SK-N-SH treated with all-trans-retinoic acid at 6 μM for 48 hours (cell line): ENCODE data around the gene UBAP1.

Experiments used
- ATAC-seq: fragments of 200-7000 bp; cut with Tn5 transposase; 3 replicates; pipeline ENCODE4 v1.9.1; 2020; ENCODE audit warnings: mild to moderate bottlenecking, moderate library complexity
- ARNTL ChIP-seq: fragments of 450-650 bp; formaldehyde crosslinking; IDR thresholded peaks from 2 replicates; pipeline ENCODE4 v1.5.0; 2020; ENCODE audit warnings: low read depth, mild to moderate bottlenecking, moderate library complexity, borderline replicate concordance
- CSDC2 ChIP-seq: fragments of 250-450 bp; sonication (Bioruptor Pico); IDR thresholded peaks from 2 replicates; pipeline ENCODE4 v1.5.0; 2020; ENCODE audit warnings: mild to moderate bottlenecking, moderate library complexity
- CSRNP3 ChIP-seq: fragments of 250-450 bp; sonication (Bioruptor Pico); IDR thresholded peaks from 2 replicates; pipeline ENCODE4 v1.5.1; 2021; ENCODE audit warnings: mild to moderate bottlenecking, moderate library complexity
- ESRRG ChIP-seq: fragments of 250-450 bp; sonication (Bioruptor Pico); IDR thresholded peaks from 2 replicates; pipeline ENCODE4 v1.6.1; 2021; ENCODE audit warnings: mild to moderate bottlenecking
- GLIS3 ChIP-seq: fragments of 250-450 bp; sonication (Bioruptor Pico); IDR thresholded peaks from 2 replicates; pipeline ENCODE4 v1.5.0; 2020; ENCODE audit warnings: mild to moderate bottlenecking, moderate library complexity
- ISL1 ChIP-seq: fragments of 250-450 bp; sonication (Bioruptor Pico); IDR thresholded peaks from 2 replicates; pipeline ENCODE4 v2.1.2; 2022; ENCODE audit warnings: mild to moderate bottlenecking, moderate library complexity
- OSR1 ChIP-seq: fragments of 250-450 bp; sonication (Bioruptor Pico); IDR thresholded peaks from 2 replicates; pipeline ENCODE4 v1.8.0; 2022; ENCODE audit warnings: moderate library complexity, mild to moderate bottlenecking, inconsistent platforms
- PATZ1 ChIP-seq: fragments of 250-450 bp; sonication (Bioruptor Pico); IDR thresholded peaks from 2 replicates; pipeline ENCODE4 v1.8.0; 2020; ENCODE audit warnings: mild to moderate bottlenecking, moderate library complexity, borderline replicate concordance
- POU6F1 ChIP-seq: fragments of 250-450 bp; sonication (Bioruptor Pico); IDR thresholded peaks from 2 replicates; pipeline ENCODE4 v1.8.0; 2021; ENCODE audit warnings: low read depth, mild to moderate bottlenecking, moderate library complexity, borderline replicate concordance
- PPARA ChIP-seq: fragments of 250-450 bp; sonication (Bioruptor Pico); IDR thresholded peaks from 2 replicates; pipeline ENCODE4 v1.5.0; 2020; ENCODE audit warnings: mild to moderate bottlenecking, borderline replicate concordance
- TCF4 ChIP-seq: fragments of 250-450 bp; sonication (Bioruptor Pico); IDR thresholded peaks from 2 replicates; pipeline ENCODE4 v1.8.0; 2021; ENCODE audit warnings: mild to moderate bottlenecking, moderate library complexity, borderline replicate concordance
- ZC3H10 ChIP-seq: fragments of 250-450 bp; sonication (Bioruptor Pico); IDR thresholded peaks from 2 replicates; pipeline ENCODE4 v1.5.1; 2021; ENCODE audit warnings: mild to moderate bottlenecking, moderate library complexity
- ZFP3 ChIP-seq: fragments of 250-450 bp; sonication (Bioruptor Pico); IDR thresholded peaks from 2 replicates; pipeline ENCODE4 v1.5.0; 2020; ENCODE audit warnings: mild to moderate bottlenecking, moderate library complexity
- ZFP30 ChIP-seq: fragments of 450-650 bp; formaldehyde crosslinking; IDR thresholded peaks from 2 replicates; pipeline ENCODE4 v1.5.0; 2022; ENCODE audit warnings: mild to moderate bottlenecking, moderate library complexity
- ZNF565 ChIP-seq: fragments of 450-650 bp; formaldehyde crosslinking; conservative IDR thresholded peaks from 2 replicates; pipeline ENCODE4 v1.5.0; 2020; ENCODE audit warnings: low read depth, mild to moderate bottlenecking, moderate library complexity
- ZNF8 ChIP-seq: fragments of 450-650 bp; formaldehyde crosslinking; IDR thresholded peaks from 2 replicates; pipeline ENCODE4 v1.5.0; 2020; ENCODE audit warnings: mild to moderate bottlenecking, moderate library complexity

Gene UBAP1

GRCh38 chr9:34197756-34198711, 19.2 kb downstream of the UBAP1 start:
- no peak for TF ChIP-seq TCF4 (CRISPR knock-in tag)
- no peak for TF ChIP-seq OSR1 (CRISPR knock-in tag)
- no peak for TF ChIP-seq POU6F1
- TF ChIP-seq ZFP3 (CRISPR knock-in tag) = no peak
- no peak for ATAC-seq

- no peak for TF ChIP-seq ZNF8 (CRISPR knock-in tag)
- TF ChIP-seq ISL1 (CRISPR knock-in tag) = no peak
- no peak for TF ChIP-seq ESRRG (CRISPR knock-in tag)
- no peak for TF ChIP-seq ZC3H10 (CRISPR knock-in tag)
- ATAC-seq = no peak
Measured at GRCh38 chr9:34200092-34200491, 21.2 kb downstream of the UBAP1 start.

GRCh38 chr9:34203275-34203991, 24.6 kb downstream of the UBAP1 start:
- ATAC-seq = no peak
- no peak for TF ChIP-seq PATZ1 (CRISPR knock-in tag)

GRCh38 chr9:34203992-34204635, 25.3 kb downstream of the UBAP1 start:
- ATAC-seq = no peak
- no peak for TF ChIP-seq PPARA (CRISPR knock-in tag)
- TF ChIP-seq ZNF565 (CRISPR knock-in tag) = no peak
- TF ChIP-seq OSR1 (CRISPR knock-in tag) = no peak
- no peak for TF ChIP-seq ZC3H10 (CRISPR knock-in tag)
- TF ChIP-seq CSDC2 = no peak

- TF ChIP-seq ZNF565 (CRISPR knock-in tag) = no peak
- no peak for TF ChIP-seq ZFP3 (CRISPR knock-in tag)
- TF ChIP-seq GLIS3 (CRISPR knock-in tag) = no peak
- TF ChIP-seq OSR1 (CRISPR knock-in tag) = no peak
- TF ChIP-seq ARNTL = no peak
- no peak for TF ChIP-seq ZFP30 (CRISPR knock-in tag)
- TF ChIP-seq PATZ1 (CRISPR knock-in tag) = no peak
- TF ChIP-seq CSDC2 = no peak
- no peak for TF ChIP-seq ISL1 (CRISPR knock-in tag)
- TF ChIP-seq PPARA (CRISPR knock-in tag) = no peak
- no peak for TF ChIP-seq CSRNP3 (CRISPR knock-in tag)
- no peak for ATAC-seq
Measured at GRCh38 chr9:34205102-34205501, 26.3 kb downstream of the UBAP1 start.
